GM19468 (cell line): ENCODE data around the gene TMEM37.
A peak's percentile ranks its signal among the peaks of the same experiment; 100 is the strongest.

ENCODE experiments used
- ATAC-seq: cut with Tn5 transposase; IDR thresholded peaks from one replicate; pipeline ENCODE4 v1.9.1; 2021; ENCODE audit warnings: mild to moderate bottlenecking, moderate library complexity, moderate number of reproducible peaks; ENCODE audit not compliant: unreplicated experiment; ENCODE audit errors: extremely low read depth

TMEM37 gene

DNA sequence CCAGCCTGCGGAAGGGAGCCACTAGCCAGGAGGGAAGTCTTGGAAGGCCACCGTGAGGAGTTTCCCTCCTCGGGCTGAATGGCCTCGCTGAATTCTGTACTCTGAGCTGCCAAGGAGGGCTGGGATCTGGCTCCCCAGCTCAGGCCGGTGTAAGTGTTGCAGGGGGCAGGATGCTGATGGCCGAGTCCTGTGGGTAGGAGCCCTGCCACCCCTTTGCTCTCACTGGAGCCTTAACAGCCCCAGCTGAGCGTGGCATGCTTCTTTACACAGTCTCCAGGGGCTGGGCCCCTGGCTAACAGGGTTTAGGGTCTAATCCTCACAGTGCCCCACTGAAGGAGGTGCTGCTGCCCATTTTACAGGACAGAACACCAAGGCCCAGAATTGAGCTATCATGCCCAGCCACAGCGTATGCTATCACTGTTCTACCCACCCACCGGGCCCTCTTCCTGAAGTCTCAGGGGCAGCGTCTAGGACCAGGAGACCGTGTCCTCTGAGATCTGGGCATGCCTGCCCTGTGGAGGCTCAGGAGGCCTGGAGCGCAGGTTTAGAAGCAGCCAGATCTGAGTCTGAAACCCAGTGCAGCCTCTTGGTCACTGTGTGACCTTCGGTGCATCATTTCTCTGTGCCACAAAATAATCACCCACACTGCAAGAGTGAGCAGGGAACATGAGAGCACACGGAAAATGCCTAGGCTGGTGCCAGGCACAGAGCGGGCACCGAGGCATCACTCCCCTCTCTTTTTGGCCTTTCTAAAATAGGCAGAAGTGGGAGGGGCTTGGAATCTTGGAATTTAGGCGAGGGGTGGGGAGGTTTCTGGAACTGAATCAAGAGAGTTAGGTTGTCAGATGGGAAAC, 42.9 kb downstream of the TMEM37 start:
- no peak for ATAC-seq

DNA sequence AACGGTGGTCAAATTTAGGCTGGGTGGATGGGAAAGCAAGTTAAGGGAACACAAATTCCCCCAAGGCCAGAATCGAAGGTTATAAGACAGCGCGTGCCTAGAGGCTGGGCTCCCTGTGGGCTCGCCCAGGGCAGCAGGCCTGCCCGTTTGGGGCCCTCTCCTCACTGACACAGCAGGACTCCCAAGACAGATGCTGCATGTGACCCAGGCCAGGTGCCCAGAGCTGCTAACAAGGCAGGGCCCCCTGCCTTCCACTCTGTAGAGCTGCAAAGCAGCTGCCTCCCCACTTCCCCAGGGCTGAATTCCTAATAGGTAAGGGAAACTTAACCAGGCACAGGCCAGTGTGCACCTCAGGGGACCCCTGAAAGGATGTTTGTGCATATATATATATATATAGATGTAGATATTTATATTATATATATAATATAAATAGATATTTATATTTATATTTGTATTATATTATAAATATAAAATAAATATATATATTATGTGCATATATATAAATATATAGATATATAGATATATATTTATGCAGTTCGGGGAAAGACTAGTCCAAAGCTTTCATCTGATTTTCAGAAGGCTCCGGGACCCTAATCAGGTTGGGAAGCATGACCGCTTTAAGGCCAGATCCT, 43.7 kb downstream of the TMEM37 start:
- no peak for ATAC-seq

DNA sequence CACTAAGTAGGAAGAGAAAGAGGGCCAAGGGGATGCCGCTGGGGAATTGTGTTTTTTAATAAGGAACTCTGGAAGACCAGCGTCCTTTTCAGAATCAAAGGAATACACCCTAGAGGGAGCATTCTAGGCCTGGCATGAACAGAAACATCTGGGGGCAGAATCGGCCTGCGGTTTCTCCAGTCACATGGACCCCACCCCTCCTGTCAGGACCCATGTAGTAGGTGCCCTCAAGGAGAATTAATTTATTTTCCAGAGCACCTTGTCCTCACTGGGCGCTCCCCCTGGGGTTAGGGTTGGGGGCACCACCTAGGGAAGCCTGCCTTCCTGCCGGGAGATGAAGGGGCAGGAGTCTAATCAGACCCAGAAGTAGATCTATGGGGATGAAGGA, 44.2 kb downstream of the TMEM37 start:
- ATAC-seq, result no peak

DNA sequence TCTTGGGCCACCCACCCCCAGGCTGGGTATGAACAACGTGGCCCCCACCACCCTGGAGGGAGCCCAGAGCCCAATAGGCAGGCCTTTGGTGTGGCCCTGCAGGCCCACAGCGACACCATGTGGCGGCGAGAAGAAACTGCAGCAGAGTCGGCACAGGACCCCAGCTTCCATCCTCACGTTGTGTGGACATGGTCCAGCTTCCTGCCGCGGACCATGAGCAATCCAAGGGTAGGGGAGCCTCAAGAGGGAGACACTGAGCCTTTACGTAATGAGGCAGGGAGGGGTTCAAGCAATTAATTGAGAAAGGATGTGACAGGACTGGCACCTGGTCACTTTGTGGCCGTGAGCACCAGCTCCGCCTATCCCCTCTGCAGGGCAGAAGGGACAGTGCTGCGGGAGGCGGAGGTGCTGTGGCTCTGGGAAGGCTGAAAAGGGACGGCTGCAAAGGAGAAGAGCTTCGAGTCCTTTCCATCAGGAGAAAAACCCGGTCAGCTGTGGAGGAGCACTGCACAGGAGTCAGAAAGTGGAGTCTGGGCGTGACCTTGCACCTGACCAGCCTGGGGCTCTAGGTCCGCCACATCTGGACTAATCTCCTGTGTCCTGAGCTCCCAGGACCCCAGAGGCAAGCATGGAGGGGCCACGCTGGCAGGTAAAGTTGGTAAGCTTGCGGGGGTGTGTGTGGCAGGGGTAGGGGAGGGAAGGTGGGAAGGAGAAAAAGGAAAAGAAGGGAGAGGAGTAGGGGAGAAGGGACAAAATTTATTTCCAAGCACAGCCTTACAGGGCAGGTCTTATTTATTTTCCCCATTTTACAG, 44.9 kb downstream of the TMEM37 start:
- ATAC-seq, result peak; percentile 50

DNA sequence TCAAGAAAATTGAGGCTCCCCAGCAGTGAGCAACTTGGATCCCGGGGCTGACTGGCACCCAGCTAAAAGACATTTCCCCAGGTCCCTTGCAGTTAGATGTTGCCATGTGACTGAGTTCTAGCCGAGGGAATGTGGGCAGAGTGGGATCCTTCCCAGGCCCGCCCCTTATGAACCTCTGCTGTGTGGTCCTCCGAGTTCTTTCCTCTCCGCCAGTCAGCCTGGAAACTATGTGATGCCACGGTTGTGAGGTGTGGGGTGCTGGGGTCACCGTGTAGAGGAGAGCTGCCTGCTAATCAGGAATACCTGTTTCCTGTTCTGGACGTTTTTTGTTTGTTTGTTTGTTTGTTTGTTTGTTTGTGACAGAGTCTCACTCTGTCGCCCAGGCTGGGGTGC, 45.5 kb downstream of the TMEM37 start:
- no peak for ATAC-seq

DNA sequence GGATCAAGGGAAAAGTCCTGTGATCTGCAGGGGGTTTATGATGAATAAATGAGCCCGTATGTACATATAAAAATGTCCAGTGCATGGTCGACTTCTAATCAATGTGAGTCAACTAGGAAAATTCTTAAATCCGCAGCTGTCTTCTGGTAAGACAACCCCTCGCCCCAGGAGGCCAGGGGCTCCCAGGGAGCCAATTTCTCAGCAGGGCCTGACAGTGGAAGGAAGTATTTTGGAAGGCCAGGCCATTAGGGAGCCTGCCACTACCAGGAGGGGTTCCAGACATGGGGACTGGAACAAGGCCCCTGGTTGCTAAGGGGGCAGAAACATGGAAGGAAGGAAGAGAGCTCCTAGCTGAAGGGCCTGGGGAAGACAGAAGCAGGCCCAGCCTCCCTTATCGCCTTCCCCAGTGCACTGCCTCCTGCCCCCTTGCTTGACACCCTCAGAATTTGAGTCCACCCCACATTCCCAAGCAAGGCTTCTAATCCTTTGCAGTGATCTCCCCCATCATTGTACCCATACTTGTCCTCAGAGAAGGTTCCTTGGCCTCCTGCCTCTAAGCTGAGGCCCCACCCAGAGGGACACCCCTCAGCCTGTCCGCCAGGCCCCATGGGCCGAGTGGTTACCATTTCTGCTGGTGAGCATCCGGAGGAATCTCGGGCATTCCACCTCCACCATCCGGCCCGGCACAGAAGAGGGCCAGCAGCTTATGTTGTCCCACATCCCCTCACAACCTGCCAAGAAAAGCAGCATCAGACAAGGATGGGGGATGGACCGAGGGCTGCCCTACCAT, 46.7 kb downstream of the TMEM37 start:
- ATAC-seq, result no peak

DNA sequence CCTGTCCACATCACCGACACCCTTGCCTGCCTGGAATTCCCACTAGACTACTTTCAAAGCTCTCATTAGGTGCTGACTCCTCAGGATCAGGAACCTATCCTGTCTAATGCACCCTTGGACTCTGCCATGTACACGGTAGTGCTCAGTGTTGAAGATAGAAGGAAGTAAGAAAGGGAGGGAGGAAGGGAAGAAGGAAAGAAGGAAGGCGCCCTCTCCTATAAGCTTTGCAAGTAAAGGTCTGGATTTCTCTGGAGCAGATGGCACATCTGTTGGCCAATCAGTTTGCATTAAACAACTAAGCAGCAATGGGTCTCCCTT, 47.3 kb downstream of the TMEM37 start:
- ATAC-seq, result no peak

DNA sequence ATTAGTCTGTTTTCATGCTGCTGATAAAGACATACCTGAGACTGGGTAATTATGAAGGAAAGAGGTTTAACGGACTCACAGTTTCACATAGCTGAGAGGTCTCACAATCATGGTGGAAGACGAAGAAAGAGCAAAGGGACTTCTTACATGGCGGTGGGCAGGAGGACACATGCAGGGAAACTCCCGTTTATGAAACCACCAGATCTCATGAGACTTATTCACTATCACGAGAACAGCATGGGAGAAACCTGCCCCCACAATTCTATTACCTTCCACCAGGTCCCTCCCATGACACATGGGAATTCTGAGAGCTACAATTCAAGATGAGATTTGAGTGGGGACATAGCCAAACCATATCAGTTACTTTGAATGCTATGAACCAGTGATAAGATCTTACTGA, 48.5 kb downstream of the TMEM37 start:
- ATAC-seq, result no peak

DNA sequence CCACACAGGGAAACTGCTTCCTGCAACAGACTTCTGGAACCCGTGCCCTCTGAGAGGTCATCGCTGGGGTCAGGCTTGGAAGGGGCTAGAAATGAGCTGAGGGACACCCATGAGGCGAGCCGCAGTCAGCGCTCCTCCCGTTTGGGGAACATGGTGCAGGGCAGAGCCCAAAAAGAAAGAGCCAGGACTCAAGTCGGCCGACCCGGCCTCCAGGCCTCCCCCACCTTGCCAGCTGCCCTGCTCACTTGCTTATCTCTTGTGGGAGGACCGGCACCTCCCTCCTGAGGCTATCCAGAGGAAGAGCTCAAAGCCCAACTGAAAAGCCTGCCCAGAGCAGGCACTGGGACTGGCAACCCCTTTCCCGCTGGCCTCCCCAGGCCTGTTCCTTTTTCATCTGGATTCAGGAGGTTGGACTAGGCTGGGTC, 49.1 kb downstream of the TMEM37 start:
- ATAC-seq, result no peak

DNA sequence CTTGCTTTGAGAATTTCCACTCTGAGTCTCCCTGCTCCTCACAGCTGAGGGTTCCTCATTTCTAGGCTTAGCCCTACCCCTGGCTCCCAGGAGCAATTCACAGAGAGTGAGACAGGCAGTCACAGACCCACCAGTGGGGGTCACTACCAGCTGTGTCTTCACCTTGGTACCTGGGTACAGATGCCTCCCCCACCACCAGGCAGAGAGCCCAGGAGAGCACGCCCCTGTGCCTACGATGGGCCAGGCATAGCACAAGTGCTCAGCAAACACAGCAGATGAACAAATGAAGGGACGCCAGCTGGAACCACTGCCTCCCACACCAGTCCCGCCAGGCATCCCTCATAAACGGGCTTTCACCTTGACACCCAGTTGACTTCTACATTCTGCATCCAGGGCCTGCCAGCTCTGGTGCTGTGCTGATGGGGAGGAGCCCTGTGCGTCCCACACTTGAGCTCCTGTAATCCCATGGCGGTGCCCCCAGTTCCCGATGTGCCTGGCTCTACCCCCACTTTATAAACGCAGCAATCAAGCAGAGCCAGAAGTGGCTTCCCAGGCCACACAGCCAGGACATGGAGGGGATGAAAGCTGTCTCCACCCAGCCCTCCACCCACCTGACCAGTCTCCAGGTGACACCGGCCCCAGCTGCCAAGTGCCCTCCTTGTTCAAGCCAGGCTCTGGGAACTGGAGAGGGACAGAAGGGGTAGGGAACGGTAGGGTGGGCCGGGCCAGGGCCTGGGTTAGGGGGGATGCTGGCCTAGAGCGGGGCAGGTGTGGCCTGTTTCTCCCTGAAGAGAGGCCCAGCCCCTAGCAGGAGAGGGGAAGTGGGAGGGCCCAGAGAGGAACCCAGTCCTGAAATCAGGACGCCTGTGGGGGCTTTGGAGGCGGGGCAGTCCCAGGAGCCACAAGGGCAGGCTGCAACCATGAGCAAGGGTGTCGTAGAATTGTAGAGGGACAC, 50.1 kb downstream of the TMEM37 start:
- ATAC-seq, result no peak

DNA sequence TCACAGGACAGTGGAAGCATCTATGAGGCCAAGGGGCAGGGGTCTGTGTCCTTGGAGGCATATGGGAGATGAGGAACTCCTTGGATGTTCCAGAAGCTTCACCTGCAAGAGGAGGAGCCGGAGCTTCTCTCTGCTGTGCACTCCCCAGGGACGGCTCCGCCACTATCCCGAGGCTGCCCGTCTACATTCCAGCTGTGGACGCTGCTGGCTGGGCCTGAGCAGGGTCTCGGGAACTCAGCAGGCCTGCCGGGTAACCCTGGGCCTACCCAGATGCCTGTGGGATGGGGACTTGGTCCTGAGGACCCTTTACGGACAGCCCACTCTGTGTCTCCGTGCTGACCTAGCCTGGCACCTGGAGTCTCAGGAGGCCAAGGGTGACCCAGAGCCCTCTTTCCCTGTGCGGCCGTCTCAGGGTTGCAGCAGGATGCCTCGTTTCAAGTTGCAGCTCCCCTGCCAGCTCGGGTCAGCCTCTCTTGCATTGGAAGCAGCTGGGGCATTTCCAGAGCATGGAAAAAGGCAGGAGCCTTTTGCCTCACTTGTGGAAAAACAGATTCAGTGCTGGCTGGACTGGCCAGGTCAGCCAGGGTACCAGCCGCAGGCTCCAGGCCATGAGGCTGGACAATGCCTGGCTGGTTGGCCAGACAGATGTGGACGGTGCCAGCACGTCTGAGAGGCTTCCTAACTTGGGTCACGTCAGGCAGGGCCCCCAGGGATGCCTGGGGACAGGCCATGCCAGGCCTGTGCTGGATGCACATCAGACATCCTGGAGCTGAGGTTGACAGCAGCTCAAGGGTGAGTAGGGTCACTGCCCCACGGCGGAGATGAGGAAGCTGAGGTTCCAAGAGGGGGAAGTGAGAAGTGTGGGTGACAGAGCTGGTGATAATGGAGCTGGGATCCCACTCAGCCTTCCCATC, 51.1 kb downstream of the TMEM37 start:
- no peak for ATAC-seq

DNA sequence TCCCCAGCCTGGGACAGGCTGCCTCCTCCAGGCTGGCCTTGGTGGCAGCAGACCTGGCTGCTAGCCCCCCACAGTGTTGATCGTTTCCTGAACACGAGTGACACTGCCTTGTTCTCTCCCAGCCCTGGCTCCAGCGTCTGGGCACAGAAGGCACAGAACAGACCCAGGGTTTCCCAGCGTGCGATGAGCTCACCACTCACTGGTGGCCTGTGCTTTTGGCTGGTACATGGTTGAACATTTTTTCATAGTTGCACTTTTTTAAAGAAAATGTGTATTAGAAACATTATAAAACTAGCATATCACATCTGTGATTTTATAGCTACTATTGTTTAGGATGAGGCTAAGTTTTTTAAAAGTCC, 51.7 kb downstream of the TMEM37 start:
- ATAC-seq, result no peak

DNA sequence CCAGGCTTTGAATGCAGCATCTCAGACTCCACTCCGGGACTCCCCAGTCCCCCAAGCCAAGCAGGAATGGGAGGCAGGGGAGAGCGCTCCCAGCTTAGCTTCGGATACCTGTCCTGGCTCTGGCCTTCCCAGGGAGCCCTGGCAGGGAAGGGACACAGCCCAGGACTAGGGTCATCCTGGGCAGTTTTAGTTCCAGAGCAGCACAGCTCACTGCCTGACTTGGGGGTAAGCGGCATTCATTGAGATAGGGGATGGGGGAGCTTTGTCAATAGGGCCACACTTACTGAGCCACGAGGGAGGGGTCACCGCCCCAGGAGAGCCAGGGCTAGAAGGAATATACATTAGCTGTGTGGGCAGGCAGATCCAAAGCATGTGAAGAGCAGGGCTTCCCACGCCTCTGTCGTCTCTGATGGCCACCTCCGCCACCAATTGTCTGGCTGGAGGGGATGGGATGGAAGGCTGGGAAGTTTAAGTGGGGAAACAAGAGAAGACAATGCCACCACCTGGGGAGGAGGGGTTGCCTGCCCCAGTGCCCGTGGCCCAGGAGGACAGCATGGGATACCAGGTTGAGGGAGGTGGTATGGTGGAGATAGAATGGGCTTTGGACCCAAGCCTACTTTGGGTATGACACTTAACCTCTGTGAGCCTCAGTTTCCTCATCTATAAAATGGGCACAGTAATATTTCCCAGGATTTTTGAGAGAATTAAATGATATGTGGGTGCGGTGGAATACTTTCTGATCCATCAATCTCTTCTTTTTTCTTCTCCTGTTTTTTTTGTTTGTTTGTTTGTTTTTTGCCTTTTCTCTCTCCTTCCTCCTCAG, 52.5 kb downstream of the TMEM37 start:
- no peak for ATAC-seq

DNA sequence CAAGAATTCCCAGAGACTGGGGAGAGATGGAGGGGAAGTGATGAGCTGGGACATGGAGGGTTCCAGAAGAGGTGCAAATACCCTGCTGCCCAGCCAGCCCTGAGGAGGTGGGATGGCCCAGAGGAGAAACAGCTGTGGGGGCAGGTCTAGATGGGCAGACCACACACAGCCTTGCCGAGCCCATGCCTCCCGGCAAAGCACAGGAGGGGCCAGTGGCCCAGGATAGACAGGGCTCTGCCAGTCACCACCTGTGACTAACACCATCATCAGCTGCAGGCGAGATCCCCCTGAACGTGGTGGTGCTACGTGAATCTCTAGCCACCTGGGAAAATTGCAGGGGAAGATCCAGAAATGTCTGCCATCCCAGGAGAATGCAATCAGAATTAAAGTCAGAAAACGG, 53.2 kb downstream of the TMEM37 start:
- no peak for ATAC-seq

DNA sequence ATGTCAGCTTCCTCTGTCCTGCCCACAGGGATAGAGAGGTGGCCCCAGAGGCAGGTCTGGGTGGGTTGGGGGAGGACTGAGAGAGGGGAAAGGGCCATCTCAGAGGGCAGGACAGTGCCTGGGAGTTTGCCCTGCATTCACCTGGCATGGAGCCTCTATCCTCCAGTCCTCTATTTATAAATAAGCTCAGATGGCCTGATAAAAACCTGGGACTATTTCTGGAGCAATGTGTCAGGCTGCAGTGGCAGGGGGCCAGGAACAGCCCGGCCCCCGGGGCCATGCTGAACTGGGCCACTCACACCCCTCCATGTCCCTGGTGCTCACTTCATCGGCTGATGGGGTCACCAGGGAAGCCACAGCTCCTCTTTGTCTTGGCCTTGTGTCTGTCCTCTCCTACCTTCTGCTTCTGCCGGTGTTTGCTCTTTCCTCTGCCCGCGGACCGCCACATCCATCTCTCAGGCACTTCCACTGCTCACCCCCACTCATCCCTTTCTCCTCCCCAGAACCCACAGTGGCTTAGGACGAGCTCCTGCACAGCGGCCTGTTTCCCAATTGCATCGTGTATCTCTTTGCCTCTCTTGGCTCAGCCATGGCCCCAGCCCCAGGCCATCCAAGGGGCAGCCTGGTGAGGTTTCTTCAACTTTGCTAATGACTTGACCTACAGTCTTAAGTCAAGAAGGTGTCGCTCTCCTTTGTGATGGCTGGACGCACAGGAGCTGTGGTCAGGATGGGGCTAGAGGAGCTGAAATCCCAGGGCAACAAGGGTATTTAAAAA, 53.9 kb downstream of the TMEM37 start:
- no peak for ATAC-seq

DNA sequence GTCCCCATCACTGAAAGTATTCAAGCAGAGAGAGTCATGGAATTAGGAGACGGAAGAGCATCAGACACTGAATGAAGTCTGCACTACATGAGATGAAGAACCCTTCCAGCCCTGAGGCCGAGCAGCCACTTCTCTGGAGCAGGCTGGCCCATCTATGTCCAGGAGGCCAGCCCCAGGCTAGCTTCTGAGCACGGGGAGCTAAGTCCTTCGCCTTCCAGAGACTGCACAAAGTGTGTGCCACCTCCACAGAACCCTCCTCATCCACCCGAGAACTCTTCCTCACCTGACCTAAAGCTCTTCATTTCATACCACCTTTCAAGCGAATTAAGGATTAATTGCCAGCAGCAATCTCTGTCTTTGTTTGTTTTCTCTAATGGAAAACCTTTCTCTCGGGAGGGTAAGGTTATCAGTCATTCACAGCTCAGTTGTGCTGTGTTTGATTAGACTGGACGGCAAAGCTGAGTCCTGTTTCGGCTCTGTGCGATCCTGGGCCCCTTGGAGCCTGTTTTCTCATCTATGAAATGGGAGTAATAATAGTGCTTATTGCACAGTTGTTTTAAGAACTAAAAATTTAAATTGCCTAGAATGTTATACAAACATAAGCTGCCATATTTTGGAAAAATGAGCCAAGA, 54.7 kb downstream of the TMEM37 start:
- no peak for ATAC-seq
